T-helper 1 cell treated with Interleukin-12 subunit alpha and Interleukin-12 subunit beta and Interleukin-4 antibody, amounts not matched to agents 30 μg/mL and 1 μg/mL, for 36 hours (primary cell): ENCODE results near the gene KRT84.

Experiments
- H3K27ac Mint-ChIP-seq: one replicate; pipeline ENCODE4 v1.8.0; 2021; ENCODE audit warnings: mild to moderate bottlenecking, mixed read lengths
- H3K27me3 Mint-ChIP-seq: one replicate; pipeline ENCODE4 v1.8.0; 2021; ENCODE audit warnings: low read depth, mixed read lengths
- H3K36me3 Mint-ChIP-seq: one replicate; pipeline ENCODE4 v1.8.0; 2021; ENCODE audit warnings: low read depth, mixed read lengths
- H3K4me1 Mint-ChIP-seq: one replicate; pipeline ENCODE4 v1.8.0; 2021; ENCODE audit warnings: low read depth, mixed read lengths
- H3K4me3 Mint-ChIP-seq: one replicate; pipeline ENCODE4 v1.8.0; 2021; ENCODE audit warnings: mild to moderate bottlenecking, moderate library complexity, mixed read lengths
- H3K9me3 Mint-ChIP-seq: one replicate; pipeline ENCODE4 v1.8.0; 2021; ENCODE audit warnings: mixed read lengths

The KRT84 gene

DNA sequence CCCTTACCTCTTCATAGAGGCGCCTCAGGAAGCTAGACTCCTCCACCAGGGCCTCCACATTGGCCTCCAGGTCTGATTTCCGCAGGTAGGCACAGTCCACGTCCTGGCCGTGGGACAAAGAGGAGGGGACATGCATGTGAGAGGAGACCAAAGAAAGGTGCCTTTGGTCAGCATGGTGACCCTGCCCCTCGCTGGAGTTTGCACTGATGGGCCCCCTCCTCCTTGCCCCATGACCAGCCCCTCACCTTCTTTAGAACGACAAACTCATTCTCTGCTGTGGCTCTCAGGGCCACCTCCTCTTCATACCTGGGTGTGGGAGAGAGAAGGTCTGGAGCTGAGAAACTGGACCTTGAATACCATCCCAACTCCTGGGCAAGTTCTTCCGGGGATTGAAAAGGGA is 21.4 kb downstream of the KRT84 start:
- Mint-ChIP-seq H3K36me3 (no peaks in the 10 kb centered on the region), H3K27me3 (peaks cover 5% of the 10 kb centered on the region), H3K4me3 (no peak overlapping the region), H3K27ac (no peak overlapping the region), H3K9me3 (no peaks in the 10 kb centered on the region), H3K4me1 (peaks cover under 1% of the 10 kb centered on the region)

DNA sequence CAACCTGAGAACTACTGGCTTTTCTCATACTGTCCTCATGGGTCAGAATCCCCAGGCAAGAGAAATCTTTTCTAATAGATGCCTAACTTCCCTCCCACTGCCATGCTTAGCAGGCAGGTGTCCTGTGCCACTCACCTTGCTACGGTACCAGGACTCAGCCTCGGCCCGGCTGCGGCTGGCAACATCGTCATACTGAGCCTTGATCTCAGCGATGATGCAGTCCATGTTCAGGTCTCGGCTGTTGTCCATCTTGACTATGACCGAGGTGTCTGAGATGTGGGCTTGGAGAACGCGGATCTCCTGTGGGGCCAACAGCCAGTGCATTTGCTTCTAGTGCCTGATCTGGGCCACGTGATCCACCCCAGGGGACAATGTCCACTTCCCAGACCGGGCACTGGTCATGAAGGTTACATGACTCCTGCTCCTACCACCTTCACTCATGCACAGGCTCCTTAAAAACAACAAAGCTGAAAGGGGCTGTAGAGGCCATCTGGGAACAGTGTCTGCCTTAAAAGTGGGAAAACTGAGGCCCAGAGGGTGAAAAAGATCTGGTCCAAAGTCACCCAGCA is 22.3 kb downstream of the KRT84 start:
- Mint-ChIP-seq H3K4me1 (peaks cover 8% of the 10 kb centered on the region), H3K27ac (no peak overlapping the region), H3K36me3 (no peaks in the 10 kb centered on the region), H3K4me3 (no peak overlapping the region), H3K9me3 (no peaks in the 10 kb centered on the region), H3K27me3 (no peaks in the 10 kb centered on the region)

GRCh38 chr12:52362118-52362726 is 23.2 kb downstream of the KRT84 start:
- Mint-ChIP-seq H3K4me1 (peaks cover 8% of the 10 kb centered on the region), H3K36me3 (no peaks in the 10 kb centered on the region), H3K9me3 (no peaks in the 10 kb centered on the region), H3K27ac (no peak overlapping the region), H3K27me3 (no peaks in the 10 kb centered on the region), H3K4me3 (no peak overlapping the region)

- peaks cover 8% of the 10 kb centered on the region for H3K4me1 Mint-ChIP-seq
- no peaks in the 10 kb centered on the region for H3K36me3 Mint-ChIP-seq
- no peaks in the 10 kb centered on the region for H3K27me3 Mint-ChIP-seq
- no peaks in the 10 kb centered on the region for H3K9me3 Mint-ChIP-seq
- H3K27ac Mint-ChIP-seq: no peak overlapping the region
- H3K4me3 Mint-ChIP-seq: no peak overlapping the region
Measured at GRCh38 chr12:52361553-52361952, 23.9 kb downstream of the KRT84 start.

DNA sequence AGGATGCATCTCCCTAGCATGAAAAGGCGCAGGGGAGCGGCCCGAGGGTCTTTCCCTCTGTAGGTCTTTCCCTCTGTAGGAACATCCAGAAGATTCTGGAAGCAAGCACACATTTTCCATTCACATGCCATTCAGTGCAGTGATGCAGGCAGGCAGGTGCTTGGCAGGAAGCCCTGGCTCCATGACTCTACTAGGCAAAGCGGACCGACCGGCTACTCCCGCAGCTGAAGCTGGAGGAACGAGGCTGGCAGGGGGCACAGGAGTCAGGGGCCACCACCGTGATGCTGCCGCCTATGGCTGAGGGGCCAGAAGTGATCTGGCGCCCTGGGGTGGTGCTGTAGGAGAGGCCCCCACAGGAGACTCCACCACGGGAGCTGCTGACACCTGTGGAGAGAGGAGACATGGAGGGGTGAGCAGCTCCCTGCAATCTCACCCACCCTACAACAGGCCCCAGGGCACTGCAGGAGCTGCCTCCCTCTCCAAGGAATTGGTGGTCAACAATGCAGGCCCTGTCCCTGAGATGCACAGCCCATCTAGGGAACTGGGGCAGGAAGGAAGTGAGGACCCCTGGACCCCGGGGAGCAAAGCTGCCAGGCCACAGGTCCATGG is 24.7 kb downstream of the KRT84 start:
- Mint-ChIP-seq H3K36me3 (no peaks in the 10 kb centered on the region), H3K9me3 (no peaks in the 10 kb centered on the region), H3K4me3 (no peak overlapping the region), H3K4me1 (peaks cover 8% of the 10 kb centered on the region), H3K27ac (no peak overlapping the region), H3K27me3 (no peaks in the 10 kb centered on the region)

DNA sequence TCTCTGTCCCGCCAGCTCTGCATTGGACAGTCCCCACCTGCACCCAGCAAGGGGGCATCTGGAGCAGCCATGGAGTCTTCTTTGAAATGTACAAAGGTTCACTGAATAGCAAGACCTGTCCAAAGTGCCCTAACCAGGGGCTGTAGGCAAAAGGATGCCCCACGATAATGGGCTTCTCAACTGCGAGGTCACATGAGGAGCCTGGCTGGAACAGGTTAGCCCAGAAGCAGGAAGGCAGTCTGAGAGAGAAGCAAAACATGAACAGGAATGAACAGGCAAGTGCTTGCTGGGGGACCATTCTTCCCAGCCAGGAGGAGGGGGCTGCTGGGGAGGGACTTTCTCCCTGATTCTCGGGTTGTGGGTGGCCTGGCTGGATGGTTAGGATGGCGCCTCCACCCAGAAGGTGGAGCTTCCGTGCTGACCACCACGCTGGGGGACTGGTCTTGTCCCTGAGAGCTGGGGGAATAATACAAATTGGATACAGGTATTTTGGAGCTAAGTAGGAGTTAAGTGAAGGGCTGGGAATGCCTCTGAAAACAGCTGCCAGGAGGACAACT is 25.3 kb downstream of the KRT84 start:
- Mint-ChIP-seq H3K36me3 (no peaks in the 10 kb centered on the region), H3K27ac (no peak overlapping the region), H3K27me3 (no peaks in the 10 kb centered on the region), H3K9me3 (no peaks in the 10 kb centered on the region), H3K4me1 (peaks cover 8% of the 10 kb centered on the region), H3K4me3 (no peak overlapping the region)

GRCh38 chr12:52359621-52360061 is 25.8 kb downstream of the KRT84 start:
- peaks cover 8% of the 10 kb centered on the region for H3K4me1 Mint-ChIP-seq
- peak overlapping the region; percentile 8 for H3K27ac Mint-ChIP-seq
- H3K36me3 Mint-ChIP-seq: no peaks in the 10 kb centered on the region
- no peaks in the 10 kb centered on the region for H3K27me3 Mint-ChIP-seq
- H3K4me3 Mint-ChIP-seq: no peak overlapping the region
- no peaks in the 10 kb centered on the region for H3K9me3 Mint-ChIP-seq

GRCh38 chr12:52358575-52359350 is 26.7 kb downstream of the KRT84 start:
- H3K27ac Mint-ChIP-seq: no peak overlapping the region
- H3K27me3 Mint-ChIP-seq: peaks cover 4% of the 10 kb centered on the region
- H3K4me3 Mint-ChIP-seq: no peak overlapping the region

DNA sequence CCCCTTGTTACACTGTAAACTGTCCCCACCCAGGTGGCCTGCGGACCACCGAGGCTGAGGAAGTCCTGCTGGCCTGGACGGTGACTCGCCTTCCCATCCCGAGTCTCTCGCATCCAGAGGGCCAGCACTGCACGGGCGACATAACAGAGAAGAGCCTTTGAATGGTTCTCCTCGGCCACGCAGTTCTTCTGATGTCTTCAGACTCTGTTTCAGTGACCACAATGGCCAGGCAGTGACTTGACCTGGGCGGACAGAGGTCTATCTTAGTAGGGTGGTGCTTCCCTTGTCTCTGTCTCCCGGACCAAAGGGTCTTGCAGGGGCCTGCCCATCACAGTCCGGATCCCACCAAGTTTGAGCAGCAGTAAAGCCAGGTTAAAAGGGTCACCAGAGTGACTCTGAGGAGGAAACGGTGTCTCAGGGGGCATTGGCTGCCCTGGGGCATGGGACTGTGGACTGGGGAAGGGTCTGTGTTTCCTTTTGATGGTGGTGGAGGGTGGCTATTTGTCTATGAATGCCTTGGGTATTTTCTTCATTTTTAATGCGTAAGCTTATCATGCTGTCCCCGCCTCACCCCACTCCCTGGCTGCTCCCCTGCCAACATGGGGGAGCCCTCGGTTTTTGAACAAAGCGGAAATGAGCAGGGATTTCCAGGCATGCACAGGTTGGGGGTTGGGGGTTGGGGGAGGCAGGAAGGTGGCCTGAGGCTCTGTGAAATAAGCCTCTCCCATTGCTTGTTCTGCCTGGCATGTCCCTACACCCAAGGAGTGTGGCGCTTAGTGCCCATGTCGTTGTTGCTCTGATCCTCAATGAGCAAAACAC is 28.5 kb downstream of the KRT84 start:
- Mint-ChIP-seq H3K27ac (no peak overlapping the region), H3K4me3 (no peak overlapping the region), H3K4me1 (peaks cover 8% of the 10 kb centered on the region), H3K27me3 (peaks cover 12% of the 10 kb centered on the region), H3K9me3 (no peaks in the 10 kb centered on the region), H3K36me3 (no peaks in the 10 kb centered on the region)

More at GRCh38 chr12:52358575-52359350, 26.7 kb downstream of the KRT84 start:
- Mint-ChIP-seq H3K9me3 (no peaks in the 10 kb centered on the region), H3K4me1 (peaks cover 8% of the 10 kb centered on the region), H3K36me3 (no peaks in the 10 kb centered on the region)

GRCh38 chr12:52356031-52356761 is 29.3 kb downstream of the KRT84 start:
- no peaks in the 10 kb centered on the region for H3K9me3 Mint-ChIP-seq
- no peaks in the 10 kb centered on the region for H3K36me3 Mint-ChIP-seq
- no peak overlapping the region for H3K27ac Mint-ChIP-seq
- H3K4me3 Mint-ChIP-seq: no peak overlapping the region
- H3K27me3 Mint-ChIP-seq: peaks cover 15% of the 10 kb centered on the region
- peaks cover 11% of the 10 kb centered on the region for H3K4me1 Mint-ChIP-seq

- Mint-ChIP-seq H3K27me3 (peaks cover 15% of the 10 kb centered on the region), H3K9me3 (no peaks in the 10 kb centered on the region), H3K4me1 (peaks cover 11% of the 10 kb centered on the region), H3K36me3 (no peaks in the 10 kb centered on the region), H3K4me3 (no peak overlapping the region), H3K27ac (no peak overlapping the region)
Measured at GRCh38 chr12:52355176-52355575, 30.3 kb downstream of the KRT84 start.

GRCh38 chr12:52354200-52354599 is 31.3 kb downstream of the KRT84 start:
- Mint-ChIP-seq H3K36me3 (no peaks in the 10 kb centered on the region), H3K4me1 (peaks cover 11% of the 10 kb centered on the region), H3K4me3 (no peak overlapping the region), H3K27me3 (peaks cover 18% of the 10 kb centered on the region), H3K9me3 (no peaks in the 10 kb centered on the region), H3K27ac (no peak overlapping the region)

- H3K27ac Mint-ChIP-seq: no peak overlapping the region
- no peaks in the 10 kb centered on the region for H3K9me3 Mint-ChIP-seq
- H3K36me3 Mint-ChIP-seq: no peaks in the 10 kb centered on the region
- H3K4me3 Mint-ChIP-seq: no peak overlapping the region
- peaks cover 19% of the 10 kb centered on the region for H3K27me3 Mint-ChIP-seq
- H3K4me1 Mint-ChIP-seq: peaks cover 8% of the 10 kb centered on the region
Measured at GRCh38 chr12:52353766-52354165, 31.7 kb downstream of the KRT84 start.
